Measurements from ENCODE around the gene CARF. TPM values are rescaled to one million over a fixed set of nuclear protein-coding genes. Genes with fewer than 3 reads are reported as not detected.
A peak's percentile ranks its signal among the peaks of the same experiment; 100 is the strongest.

CARF gene
- total and polyA plus RNA-seq, 2 of the 13 experiments (the other 11 are each of a cell fraction or from before 2014, with no cell fraction given) = 3.0 to 5.4 TPM

GRCh38 chr2:202911512-202912341 lies at the start of gene CARF, which contains the start of gene WDR12 (continued):
- TF ChIP-seq SRSF1 (optimal IDR thresholded peaks at IDR 0.05; ENCODE audit: low read depth, low read length) (no peak), TCF12 (IDR thresholded peaks at IDR 0.05) (no peak), TCF12 (CRISPR knock-in tag; IDR thresholded peaks at IDR 0.05) (no peak), ARID5B (CRISPR knock-in tag; IDR thresholded peaks at IDR 0.05) (peak; percentile 14; the same call in 1 of the 2 replicates), ZBTB38 (CRISPR knock-in tag; IDR thresholded peaks at IDR 0.05) (0 out of 2 replicates have a peak, but pooled peaks have one; percentile 68), ZNF34 (CRISPR knock-in tag; IDR thresholded peaks at IDR 0.05; ENCODE audit: borderline replicate concordance) (no peak), RBFOX2 (IDR thresholded peaks at IDR 0.05; ENCODE audit: low read depth, low read length) (peak; percentile 35; the same call in 1 of the 2 replicates), ATF3 (CRISPR knock-in tag; IDR thresholded peaks at IDR 0.05) (no peak), NFIB (CRISPR knock-in tag; IDR thresholded peaks at IDR 0.05; ENCODE audit: borderline replicate concordance) (no peak), PTBP1 (IDR thresholded peaks at IDR 0.05; ENCODE audit: low read depth, low read length, poor library complexity, severe bottlenecking) (no peak), ZNF562 (CRISPR knock-in tag; IDR thresholded peaks at IDR 0.05; ENCODE audit: borderline replicate concordance) (no peak), TRIM22 (IDR thresholded peaks at IDR 0.05) (no peak), ZNF530 (CRISPR knock-in tag; IDR thresholded peaks at IDR 0.05; ENCODE audit: low read depth) (0 out of 2 replicates have a peak, but pooled peaks have one; percentile 41), CEBPG (CRISPR knock-in tag; IDR thresholded peaks at IDR 0.05) (no peak; the same call in 1 of the 2 replicates), TIGD3 (CRISPR knock-in tag; IDR thresholded peaks at IDR 0.05; ENCODE audit: borderline replicate concordance) (no peak), GABPA (IDR thresholded peaks at IDR 0.05; ENCODE audit: low read depth, low read length) (peak; percentile 71), GABPA (CRISPR knock-in tag; IDR thresholded peaks at IDR 0.05; ENCODE audit: low read depth) (peak; percentile 92), ZNF430 (CRISPR knock-in tag; IDR thresholded peaks at IDR 0.05) (no peak; the same call in 1 of the 2 replicates), ZSCAN25 (CRISPR knock-in tag; IDR thresholded peaks at IDR 0.05) (0 out of 2 replicates have a peak, but pooled peaks have one; percentile 39), GATAD1 (CRISPR knock-in tag; IDR thresholded peaks at IDR 0.05) (peak; percentile 88), ZSCAN29 (CRISPR knock-in tag; conservative IDR thresholded peaks at IDR 0.05) (no peak), MXI1 (IDR thresholded peaks at IDR 0.05; ENCODE audit: borderline replicate concordance, low read depth, low read length) (peak; percentile 97; the same call in 2 of the 3 replicates)

All from HepG2 (cell line).